Superior temporal gyrus (tissue), 1 donor: ENCODE results near the gene PRKACA.

Source experiments
- DNase-seq: peaks from one replicate; pipeline ENCODE4 v3.0.0-alpha.2; 2016; ENCODE audit errors: extremely low spot score

The PRKACA gene

DNA sequence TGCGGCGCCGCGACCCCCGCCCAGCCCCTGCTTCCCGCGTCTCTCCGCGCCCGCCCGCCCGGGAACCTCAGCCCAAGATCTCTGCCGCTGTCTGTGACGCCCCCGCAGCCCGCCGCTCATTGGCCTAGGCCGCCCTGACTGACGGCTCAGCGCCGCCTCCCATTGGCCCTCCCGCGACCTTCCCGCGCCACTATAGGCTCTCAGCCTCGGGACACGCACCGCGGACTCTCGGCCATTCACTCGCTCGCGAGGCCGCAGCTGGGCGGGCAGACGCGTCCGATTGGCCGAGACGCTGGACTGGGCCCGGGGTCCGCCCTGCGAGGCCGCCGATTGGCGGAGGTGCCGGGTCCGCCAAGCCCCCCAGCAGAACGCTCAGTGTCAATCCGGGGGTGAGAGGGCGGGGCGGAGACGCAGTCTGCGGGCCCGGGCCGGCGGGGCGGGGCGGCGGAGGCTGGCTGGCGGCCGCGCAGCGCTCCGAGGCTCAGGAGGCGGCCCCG, at the start of gene PRKACA:
PRKACA (minus strand) TSS at position 95 of the 497 bp plus-strand sequence. CDS start 215 bp downstream, outside the sequence.
- peak; percentile 98 for DNase-seq

DNA sequence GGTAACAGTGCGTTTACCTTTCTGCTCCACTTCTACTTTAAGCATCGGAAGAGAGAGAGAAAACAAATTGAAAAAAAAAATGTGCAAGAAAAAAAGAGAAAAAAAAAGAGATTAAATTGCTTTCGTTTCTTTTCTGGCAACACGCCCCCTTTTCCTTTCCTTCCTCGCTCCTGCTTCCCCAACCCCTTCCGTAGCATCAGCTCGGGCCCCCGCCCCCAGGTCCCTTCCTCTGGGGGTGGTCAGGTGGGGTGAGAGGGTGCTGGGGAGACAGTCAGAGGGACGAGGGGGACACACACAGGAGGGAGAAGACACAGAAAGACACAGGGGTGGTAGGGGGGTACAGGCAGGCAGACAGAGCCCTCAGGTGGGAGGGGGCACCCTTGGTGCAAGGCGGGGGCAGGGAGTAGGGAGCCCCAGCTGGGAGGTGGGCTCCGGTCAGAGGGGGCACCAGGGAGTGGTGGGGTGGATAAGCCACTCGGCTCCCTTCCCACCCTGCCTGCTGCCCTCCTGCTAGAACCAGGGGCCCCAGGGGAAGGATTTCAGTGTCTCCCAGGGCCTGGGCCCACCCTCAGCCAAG, 49.5 kb upstream of the PRKACA start:
- DNase-seq = no peak

DNA sequence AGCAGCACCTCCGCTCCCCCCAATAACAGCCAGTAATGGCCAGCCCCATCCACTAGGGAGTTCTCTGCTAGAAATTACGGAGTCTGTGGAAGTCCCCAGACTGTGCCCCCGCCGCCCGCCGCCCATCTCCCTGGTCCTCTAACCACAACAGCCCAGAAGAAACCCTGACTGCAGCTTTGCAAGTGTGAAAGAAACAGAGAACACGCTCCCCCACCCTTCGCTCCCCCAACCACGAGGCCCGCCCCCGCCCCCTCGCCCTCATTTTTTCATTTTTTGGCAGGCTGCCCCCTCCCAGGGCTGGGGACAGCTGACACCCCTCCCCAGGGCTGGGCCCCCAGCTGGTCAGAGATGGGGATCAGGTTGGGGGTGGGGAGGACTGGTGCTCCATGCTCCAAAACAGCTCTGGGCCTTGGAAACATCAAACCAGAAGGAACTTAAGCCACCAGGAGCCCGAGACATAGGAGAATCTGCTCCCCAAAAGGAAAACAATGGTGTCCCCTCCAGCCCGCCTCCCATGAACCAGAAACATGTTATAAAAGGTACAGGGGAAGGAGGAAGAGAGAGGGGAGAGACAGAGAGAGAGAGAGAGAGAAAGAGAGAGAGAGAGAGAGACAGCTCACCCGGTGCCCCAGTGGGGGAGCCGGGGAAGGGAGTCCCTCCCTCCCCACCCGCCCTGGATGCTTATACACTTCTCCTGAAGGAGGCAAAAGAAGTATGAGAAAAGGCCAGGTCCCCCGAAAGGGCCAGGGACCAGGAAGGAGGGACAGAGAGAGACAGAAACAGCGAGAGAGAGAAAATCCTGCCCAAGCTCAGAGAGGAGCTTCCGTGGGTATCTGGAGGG, 48.6 kb upstream of the PRKACA start:
- DNase-seq = no peak

DNA sequence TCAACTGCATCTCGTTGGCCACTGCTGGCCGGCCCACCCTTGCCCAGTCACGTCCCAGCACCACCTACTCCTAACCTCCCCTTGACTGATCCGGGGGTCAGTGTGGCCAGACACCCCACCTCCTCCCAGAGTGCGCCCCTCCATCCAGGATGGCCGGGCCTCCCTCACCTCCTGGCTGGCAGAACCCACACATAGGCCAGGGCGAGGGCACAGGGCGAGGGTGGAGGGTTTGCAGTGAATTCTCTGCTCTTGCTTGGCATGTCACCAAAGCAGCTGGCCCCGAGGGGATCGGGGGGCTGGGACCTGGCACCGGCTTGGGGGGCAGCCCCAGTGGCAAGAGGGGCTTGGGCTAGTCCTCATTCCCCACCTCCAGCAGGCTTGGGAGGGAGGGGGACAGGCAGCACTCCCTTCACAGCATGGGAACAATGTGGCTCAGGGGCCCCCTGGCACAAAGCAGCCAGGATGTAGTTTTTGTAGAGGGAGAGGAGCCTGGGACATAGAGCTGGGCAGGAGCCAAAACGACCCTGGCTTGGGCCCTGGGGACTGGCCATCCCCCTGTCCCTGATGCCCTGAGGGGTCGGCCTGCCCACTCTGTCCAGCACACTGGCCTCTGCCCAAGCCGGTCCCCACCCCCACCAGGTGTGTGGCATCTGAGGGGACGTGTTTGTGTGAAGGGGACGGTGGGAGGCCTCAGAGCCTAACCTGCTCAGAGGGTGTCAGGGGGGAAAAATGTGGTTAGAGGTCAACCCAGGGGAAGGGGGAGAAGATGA, 47.3 kb upstream of the PRKACA start:
- no peak for DNase-seq

DNA sequence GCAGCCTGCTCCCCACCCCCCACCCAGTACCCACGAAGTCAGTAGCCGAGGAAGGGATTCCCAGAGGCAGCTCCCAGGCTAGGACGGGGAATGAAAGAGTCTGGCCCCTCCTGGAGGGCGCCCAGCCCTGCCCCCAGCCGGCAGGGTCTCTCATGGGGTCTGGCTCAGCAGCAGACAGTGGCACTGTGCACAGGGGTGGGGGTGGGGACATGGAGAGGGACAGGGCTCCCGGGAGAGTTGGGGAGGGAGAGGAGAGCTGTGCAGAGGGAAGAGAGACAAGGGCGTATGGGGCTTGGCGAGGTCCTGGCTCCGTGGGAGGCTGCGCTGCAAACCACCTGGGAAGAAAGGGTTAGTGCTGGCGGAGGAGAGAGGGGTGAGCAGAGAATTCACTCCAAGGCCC, 46.5 kb upstream of the PRKACA start:
- DNase-seq = no peak

DNA sequence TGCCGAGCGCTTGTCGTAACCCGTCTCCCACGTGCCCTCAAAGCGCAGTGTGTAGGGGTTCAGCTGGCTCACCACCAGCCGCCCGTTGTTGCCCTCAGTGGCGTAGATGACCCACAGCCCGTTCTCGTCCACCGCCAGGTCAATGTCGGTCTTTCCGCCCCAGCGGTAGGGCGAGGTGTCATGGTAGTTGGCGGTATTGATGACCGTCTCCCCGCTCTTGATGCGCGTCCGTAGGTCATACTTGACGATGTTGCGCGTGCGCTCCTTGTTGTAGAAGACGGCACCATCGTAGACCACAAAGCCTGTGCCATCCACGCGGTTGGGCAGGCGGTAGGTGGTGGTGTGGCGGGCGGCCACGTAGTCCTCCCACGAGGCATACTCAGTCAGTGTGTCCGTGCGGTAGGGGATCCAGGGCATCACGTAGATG, 45.3 kb upstream of the PRKACA start:
- DNase-seq = no peak

DNA sequence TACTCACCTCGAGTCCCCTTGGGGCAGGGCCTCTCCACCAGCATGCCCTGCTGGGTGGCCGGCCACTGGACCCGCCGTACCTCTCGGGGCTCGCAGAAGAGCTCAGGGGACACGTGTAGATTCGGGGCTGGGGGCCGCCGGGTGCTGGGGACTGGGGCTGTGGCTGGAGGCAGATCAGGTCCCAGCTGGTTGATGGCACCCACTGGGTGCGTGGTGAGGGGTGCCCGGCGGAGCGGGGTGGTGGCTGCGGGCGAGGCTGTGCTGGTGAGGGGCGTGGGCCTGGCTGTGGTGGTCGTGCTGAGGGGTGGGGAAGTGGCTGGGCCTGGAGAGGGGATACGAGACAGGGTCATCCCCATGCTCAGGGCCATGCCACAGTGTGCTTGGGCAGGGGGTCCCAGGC, 43.7 kb upstream of the PRKACA start:
- DNase-seq = no peak

DNA sequence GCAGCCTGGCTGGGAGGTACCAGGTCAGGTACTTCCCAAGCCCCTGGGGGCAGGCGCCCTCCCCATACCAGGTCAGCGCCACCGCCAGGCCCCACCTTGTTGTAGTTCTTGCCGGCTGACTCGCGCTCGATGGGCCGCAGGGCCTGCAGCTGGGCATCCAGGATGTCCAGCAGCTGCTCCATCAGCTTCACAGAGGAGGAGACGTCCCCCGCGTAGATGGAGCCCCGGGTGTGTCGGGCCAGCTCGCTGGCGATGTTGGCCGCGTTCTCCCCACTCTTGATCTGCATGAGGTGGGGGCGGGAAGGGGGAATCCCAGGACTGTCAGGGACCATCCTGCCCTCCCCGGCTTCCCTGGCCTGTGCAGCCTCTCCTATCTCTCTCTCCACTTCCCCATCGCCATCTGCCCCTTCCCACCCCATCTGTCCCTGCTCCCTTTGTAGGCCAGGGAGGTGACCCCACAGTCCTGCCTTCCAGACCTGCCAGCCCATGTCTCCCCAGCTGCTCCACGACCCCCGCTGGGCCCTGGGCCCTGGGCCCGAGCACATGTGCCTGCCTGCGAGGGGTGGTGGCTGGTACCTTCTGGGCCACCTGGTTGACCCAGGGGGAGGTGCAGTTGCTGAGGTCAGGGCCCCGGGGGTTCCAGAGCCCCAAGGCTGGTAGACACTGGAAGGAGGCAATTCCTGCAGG, 42.6 kb upstream of the PRKACA start:
- no peak for DNase-seq

DNA sequence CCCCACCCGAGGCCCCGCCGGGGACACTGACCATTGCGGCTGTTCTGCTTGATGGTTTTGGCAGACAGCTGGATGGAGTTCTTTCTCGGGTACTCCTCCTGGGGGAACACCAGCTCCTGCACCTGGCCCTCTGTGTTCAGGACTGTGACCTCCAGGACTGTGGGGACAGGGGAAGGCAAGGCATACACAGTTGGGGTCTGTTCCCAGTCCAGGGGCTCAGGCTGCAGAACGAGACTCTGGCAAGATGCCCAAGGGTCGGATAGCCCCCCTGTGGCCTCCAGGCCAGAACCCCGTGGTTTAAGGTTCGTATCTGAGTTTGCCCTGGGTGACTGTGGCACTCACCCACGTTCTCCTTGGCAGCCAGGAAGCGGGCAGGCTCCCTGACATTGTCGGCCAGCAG, 41.5 kb upstream of the PRKACA start:
- DNase-seq = no peak

DNA sequence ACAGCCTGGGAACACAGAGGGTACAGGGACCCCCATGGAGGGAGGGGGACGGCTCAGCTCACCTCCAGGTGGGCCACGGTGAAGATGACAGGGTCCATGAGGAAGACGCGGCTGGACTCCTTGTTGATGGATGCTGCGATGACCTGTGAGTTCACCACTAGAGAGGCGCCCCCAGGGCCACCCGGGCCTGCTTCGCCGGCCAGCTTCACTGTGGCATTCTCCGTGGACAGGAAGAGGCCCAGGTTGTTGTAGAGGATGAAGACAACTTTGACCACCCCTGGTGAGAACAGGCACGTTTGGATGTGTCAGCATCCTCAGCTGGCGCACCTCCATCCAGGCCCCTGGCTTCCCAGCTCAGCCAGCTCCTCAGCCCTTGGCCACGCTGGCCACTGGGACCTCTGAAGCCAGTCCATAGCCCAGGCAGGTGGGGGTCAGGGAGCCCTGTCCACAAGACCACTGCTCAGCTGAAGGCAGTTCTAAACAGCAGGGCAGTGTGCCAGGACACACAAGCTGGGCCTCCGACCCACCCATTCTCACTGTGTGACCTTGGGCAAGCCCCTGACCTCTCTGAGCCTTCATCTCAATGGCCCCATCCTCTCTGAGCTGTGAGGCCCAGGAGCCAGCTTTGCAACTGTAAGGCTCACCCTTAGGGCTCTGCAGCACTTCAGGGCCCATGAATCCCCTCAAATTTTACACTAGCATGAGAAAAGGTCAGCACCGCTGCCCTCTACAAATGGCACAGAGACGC, 40.9 kb upstream of the PRKACA start:
- DNase-seq = no peak

DNA sequence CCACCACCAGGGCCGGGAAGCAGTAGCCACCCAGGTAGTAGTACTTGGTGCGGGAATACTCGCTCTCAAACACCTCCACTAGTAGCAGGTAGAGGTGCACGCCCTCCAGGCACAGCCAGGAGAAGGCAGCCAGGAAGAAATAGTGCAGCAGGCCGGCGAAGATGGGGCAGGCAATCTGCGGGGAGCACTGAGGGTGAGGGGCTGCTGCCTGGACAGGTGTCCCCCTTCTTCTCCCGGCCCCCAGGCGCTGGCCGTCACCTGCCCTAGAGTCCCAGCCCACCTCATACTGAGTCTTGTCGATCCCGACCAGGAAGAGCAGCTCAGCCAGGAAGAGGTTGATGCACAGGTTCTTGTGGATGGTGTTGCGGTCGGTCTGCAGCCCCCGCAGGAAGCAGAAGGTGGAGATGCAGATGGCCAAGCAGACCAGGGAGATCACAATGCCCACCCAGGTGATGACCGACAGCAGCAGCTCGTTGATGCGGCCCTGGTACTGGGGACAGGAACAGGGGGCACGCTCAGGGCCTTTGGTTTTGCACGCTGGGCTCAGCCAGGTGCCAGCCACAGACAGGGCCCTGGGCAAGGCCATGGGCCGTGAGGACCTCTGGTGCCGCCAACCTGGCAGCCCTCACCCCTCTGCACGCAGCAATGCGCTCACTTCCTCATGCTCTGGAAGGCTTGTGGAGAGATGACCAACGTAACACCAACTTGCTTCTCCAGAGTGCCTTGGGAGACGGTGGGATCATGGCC, 39.6 kb upstream of the PRKACA start:
- DNase-seq = no peak

DNA sequence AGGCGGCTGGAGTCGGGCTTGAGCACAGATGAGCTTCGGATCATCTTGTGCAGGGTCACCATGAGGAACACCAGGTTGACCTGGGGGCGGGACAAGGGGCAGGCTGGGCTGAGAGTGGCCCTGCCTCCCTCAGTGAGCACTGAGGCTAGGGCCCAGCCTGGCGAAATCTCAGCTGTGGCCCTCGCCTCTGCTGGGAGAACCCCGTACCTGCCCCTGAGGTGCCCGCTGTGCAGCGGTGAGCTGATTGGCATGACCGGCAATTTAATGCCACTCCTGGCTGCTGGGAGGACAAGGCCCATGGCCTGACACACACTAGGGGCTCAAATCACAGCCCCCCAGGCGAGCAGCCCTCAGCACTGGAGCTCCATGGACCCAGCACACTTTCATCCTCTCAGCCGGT, 38.6 kb upstream of the PRKACA start:
- no peak for DNase-seq

DNA sequence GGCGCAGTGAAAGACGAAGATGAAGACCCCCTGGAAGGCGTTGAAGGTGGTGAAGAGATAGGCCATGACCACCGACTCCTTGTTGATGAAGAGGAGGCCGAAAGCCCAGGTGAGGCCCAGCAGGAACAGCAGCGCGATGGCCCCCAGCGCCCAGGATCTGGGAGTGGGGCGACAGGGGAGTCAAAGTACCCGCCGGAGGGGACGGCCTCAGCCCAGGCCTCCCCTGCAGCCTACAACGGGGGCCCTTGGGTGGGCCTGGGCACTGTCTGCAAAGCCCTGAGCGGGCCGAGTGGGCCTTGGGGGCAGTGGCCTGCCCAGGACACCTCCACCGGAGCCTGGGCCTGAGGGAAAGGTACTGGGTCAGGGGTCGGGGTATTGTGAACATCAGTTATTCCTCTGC, 37.8 kb upstream of the PRKACA start:
- no peak for DNase-seq

DNA sequence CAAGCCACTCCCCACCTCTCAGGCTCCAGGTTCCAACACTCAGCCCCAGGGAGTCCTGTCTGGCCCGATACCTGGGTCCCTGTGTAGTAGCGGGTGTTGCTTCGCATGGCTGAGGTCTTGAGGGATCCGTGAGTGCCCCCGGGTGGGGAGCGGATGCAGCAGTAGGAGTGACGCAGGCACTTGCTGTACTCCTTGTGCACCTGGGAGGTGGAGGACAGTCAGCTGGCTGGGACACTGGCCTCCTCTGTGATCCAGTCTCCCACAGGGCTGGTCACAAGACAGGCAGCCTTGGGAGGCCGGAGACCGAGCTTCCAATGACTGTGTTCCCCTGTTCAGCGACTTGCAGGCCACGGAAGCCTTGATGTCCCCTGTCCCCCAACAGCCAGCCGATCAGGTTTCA, 35.2 kb upstream of the PRKACA start:
- DNase-seq = no peak

DNA sequence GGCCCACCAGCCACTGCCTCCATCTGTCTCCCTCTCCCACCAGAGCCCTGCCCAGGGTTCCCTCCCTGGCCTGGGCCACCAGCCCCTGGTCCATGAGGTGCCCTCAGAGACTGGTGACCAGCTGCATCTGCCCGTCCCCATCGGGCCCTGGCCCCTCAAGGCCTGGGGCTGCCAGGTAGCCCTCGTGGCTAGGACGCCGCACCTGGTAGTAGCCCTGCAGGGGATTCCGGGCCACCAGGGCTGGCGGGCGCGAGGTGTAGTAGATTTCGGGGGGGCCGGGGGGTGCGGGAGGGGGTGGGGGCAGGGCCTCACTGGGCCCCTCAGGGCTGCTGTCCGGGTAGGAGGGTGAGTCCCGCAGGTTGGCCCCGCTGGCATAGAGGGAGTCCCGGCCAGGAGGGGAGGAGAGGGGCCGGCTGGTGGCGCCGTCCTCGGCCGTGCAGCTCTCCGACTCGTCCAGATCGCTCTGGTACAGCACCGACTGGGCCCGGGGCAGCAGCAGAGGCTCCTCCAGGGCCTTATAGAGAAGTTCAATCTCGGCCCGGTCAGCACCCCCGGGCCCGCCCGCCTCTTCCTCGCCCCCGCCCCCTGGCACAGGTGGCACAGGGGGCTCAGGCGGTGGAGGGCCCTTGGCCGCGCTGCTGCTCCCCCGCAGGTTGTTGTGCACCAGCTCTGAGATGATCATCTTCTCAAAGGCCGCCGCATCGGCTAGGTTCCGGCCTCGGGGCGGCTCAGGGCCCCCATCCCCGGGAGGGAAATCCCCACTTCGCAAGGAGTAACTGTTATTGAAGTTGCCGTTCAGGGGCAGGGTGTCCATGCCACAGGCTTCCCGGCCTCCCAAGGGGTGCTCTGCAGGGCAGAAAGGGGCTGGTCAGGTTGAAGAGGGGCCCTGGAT, 33.5 kb upstream of the PRKACA start:
- DNase-seq = no peak

DNA sequence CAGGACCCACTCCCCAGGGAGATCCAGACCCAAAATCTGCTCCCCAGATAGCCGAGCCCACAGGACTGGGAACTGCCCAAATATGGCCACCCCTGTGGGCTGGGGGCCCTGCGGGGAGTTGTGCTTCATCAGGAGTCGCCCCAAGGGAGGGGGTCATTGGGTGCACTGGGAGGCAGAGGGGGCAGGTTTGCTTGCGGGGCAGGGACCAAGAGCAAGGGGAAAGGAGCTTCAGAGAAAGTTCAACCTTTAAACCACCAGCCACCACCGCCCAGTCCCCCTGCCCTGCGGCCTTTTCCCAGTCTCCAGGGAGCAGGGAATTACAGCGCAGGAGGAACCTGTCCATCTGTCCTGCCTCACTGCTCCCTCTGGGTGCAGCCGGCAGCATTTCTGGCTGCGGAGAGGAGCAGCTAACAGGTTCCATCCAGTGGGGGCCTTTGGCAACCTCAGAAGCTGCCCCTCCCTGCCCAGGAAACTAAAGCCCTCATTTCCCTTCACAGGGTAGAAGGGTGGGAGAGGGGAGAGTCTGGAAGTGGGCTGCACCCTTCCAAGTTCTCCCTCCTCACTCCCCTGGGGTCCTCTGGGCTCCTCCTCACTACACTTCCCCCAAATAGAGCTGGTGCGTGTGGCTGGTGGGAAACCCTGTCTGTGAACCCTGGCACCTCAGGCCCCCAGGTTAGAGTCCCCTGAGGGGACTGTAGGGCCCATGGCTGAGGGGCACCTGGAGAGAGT, 32.6 kb upstream of the PRKACA start:
- no peak for DNase-seq

DNA sequence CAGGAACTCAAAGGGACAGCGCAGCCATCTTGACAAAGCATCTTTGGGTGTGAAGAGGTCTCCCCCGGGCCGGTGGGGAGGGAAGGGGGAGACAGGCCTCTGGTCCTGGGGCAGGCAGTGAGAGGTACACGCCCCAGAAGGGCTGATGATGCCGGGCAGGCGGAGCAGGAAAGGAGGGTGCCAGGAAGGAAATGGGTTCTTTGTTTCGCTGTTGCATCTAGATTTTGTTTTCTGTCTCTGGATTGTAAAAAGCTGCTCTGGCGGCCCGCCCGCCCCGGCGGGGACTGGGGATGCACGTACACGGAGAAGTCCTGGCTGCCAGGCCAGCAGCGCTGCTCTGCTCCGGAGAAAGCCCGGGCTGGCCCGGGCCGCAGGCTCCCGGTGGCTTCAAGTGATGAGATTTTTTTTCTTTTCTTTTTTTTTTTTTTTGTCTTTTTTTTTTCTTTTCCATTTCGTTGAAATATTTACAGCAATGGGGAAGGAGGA, 32.0 kb upstream of the PRKACA start:
- DNase-seq = peak; percentile 66

DNA sequence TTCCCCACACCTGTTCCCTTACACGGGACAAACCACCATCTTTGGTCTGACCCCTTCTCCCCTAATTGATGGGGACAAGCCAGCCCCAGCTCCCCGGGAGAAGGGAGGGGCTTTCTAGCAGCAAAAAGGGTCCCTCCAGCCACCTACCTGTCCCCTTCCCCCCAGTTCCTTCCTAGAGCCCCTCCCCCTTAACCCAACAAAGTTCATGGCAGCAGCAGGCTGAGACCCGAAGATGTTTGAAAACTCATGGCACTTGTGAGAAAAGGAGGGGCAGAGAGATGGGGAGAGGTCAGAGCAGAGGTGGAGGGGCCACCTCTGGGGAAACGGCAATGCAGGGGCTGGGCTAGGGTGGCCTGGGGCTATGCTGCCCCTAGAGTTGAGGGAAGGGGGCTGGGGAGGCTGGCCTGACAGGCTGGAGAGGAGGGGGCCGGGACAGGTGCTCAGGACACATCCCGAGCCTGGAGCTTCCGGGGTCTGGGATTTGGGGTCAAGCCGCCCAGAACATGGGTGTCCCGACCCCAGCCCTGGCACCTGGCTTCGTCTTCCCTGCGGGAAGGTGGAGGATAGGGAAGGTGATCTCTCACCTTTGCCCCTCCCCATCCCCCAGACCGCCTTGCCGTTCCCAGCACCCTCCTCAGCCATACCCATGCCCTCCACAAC, 31.3 kb upstream of the PRKACA start:
- DNase-seq = no peak
